Gastrocnemius medialis (tissue), 4 donors: Measurements from ENCODE around the gene NAPEPLD. TPM values are rescaled to one million over a fixed set of nuclear protein-coding genes. Genes with fewer than 3 reads are reported as not detected.

Experiments
- ATAC-seq, 2 donors: fragments of 150-250 bp; one replicate each; pipeline ENCODE4 v1.9.1; 2016
- DNase-seq, 2 donors: peaks; one replicate each; pipeline ENCODE4 v3.0.0-alpha.2; 2019
- H3K27ac ChIP-seq, 4 donors: fragments of 200-600 bp; sonication (generic); 1 replicate in 1 of 4; 2 replicates in 3 of 4; pipeline ENCODE4 v1.5.1; 2016 to 2018; ENCODE audit warnings: mild to moderate bottlenecking in 2 of 4, moderate library complexity in 1 of 4
- H3K27me3 ChIP-seq, 3 donors: fragments of 200-600 bp; sonication (generic) in 2 of 3; 1 replicate in 1 of 3; 2 replicates in 2 of 3; pipeline versions ENCODE4 v1.5.1 to v1.6.0; 2016 to 2019; ENCODE audit warnings: mild to moderate bottlenecking in 1 of 3, moderate library complexity in 1 of 3
- H3K36me3 ChIP-seq, 2 donors: fragments of 200-600 bp; sonication (generic) in 1 of 2; one replicate each; pipeline ENCODE4 v1.5.1; 2017 to 2018
- H3K4me1 ChIP-seq, 2 donors: fragments of 200-600 bp; sonication (generic) in 1 of 2; one replicate each; pipeline ENCODE4 v1.5.1; 2016 to 2017; ENCODE audit warnings: mild to moderate bottlenecking in 2 of 2
- H3K4me3 ChIP-seq, 4 donors: fragments of 200-600 bp; sonication (generic) in 3 of 4; 1 replicate in 1 of 4; 2 replicates in 3 of 4; pipeline ENCODE4 v1.5.1; 2016 to 2019; ENCODE audit warnings: mild to moderate bottlenecking in 2 of 4
- H3K9me3 ChIP-seq, 3 donors: fragments of 200-600 bp; sonication (generic) in 2 of 3; 1 replicate in 1 of 3; 2 replicates in 2 of 3; pipeline ENCODE4 v1.5.1; 2016 to 2019
- CTCF ChIP-seq, 5 experiments: fragments of 450-650 bp in 3 of 5; fragments of 200-600 bp in 2 of 5; sonication (generic) in 2 of 5; IDR thresholded peaks in 4 of 5; conservative IDR thresholded peaks in 1 of 5; 1 replicate in 4 of 5; 2 replicates in 1 of 5; pipeline ENCODE4 v1.5.1; 2016 to 2019; ENCODE audit warnings: antibody characterized with exemption in 5 of 5, mild to moderate bottlenecking in 3 of 5, moderate library complexity in 3 of 5
- POLR2A ChIP-seq, 2 donors: fragments of 450-650 bp; IDR thresholded peaks; one replicate each; pipeline ENCODE4 v1.6.1; 2017; ENCODE audit warnings: antibody characterized with exemption in 2 of 2, mild to moderate bottlenecking in 2 of 2, moderate library complexity in 2 of 2
- in situ Hi-C, 4 donors: fragments of 200-750 bp; cut with MboI; loops; one replicate each; pipeline versions ENCODE4 v1.15.0 to v1.8.0; 2017; ENCODE audit warnings: low sequenced_read_pairs in 4 of 4
- intact Hi-C: fragments of 100-400 bp; cut with DNase I; formaldehyde crosslinking; loops from one replicate; pipeline ENCODE4 v1.15.1; 2023; ENCODE audit warnings: low total_unique reads
- total RNA-seq, 4 donors: library from RNA; depleted of rRNA; stranded (reverse); fragments of >200 nt; gene quantifications; one replicate each; pipeline versions ENCODE4 v1.1.0 to v1.2.3, GENCODE V29; 2016

The NAPEPLD gene
- total RNA-seq, 4 donors from 2014 or later = 2.3 to 5.7 (median 4.0) TPM

DNA sequence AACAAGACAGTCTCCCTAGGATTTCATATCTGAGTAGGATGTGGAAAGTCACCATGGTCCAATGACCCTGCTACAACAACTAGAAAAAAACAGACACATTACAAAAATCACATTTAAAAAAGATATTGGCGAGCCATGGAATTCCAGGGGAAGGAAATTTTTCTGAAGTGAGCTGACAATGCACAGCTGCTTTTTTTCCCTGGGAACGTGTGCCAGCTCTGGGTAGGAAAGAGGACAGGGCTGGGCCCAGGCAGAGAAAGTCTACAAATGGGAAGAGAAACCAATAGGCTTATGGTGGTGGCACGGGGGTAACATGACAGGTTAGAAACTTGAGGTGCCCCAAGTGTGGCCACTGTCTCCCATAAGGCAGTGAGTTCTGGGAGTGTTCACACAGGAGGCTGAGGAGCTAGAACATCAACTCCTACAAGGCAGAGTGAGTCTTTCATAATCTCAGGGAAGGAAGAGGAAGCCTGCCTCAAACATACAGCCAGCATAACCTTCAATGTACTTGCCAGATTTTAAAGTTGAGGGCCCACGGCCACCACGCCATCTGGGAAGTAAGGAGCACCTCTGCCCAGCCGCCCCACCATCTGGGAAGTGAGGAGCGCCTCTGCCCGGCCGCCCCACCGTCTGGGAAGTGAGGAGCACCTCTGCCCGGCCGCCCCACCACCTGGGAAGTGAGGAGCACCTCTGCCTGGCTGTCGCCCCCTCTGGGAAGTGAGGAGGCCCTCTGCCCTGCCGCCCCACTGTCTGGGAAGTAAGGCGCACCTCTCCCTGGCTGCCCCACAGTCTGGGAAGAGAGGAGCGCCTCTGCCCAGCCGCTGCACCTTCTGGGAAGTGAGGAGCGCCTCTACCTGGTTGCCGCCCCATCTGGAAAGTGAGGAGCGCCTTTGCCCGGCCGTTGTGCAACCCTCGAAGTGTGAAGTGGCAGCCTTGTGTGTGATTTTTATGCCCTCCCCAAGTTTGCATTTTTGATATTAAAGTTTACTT lies 80.2 kb downstream of the NAPEPLD start:
- H3K4me3 ChIP-seq = no peak overlapping the region
- in situ Hi-C loops (loop anchor here in 3 of 4 donors (25.0 kb wide), 1 partner anchor 306 kb away; no protein-coding TSS in a partner anchor), intact Hi-C loops (no loop called here)
- no peaks in the 10 kb centered on the region for H3K36me3 ChIP-seq
- ATAC-seq (no peak), DNase-seq (no peak)
- H3K4me1 ChIP-seq = peaks cover 0 to 1% of the 10 kb centered on the region in 2 donors
- no peaks in the 10 kb centered on the region for H3K27me3 ChIP-seq
- no peak for TF ChIP-seq POLR2A (IDR thresholded peaks at IDR 0.05)
- no peak for TF ChIP-seq CTCF (IDR thresholded peaks at IDR 0.05 in 4 of 5, conservative IDR thresholded peaks at IDR 0.05 in 1 of 5)
- H3K27ac ChIP-seq = no peak overlapping the region
- no peaks in the 10 kb centered on the region for H3K9me3 ChIP-seq

GRCh38 chr7:103065667-103066066 lies 83.2 kb downstream of the NAPEPLD start:
- Histone ChIP-seq H3K4me3 (no peak overlapping the region), H3K9me3 (no peaks in the 10 kb centered on the region), H3K4me1 (no peaks in the 10 kb centered on the region), H3K36me3 (no peaks in the 10 kb centered on the region), H3K27me3 (no peaks in the 10 kb centered on the region), H3K27ac (no peak overlapping the region)
- TF ChIP-seq CTCF (IDR thresholded peaks at IDR 0.05 in 4 of 5, conservative IDR thresholded peaks at IDR 0.05 in 1 of 5) (peak in 2 of 5 experiments; percentile 26 to 47), POLR2A (IDR thresholded peaks at IDR 0.05) (no peak)
- in situ Hi-C loops (loop anchor here in 3 of 4 donors (25.0 kb wide), 1 partner anchor 303 kb away; no protein-coding TSS in a partner anchor), intact Hi-C loops (no loop called here)
- DNase-seq (no peak), ATAC-seq (no peak)

- in situ Hi-C loops = loop anchor here in 3 of 4 donors (25.0 kb wide), 1 partner anchor 302 kb away; no protein-coding TSS in a partner anchor
- no peak for ATAC-seq
- Histone ChIP-seq H3K36me3 (no peaks in the 10 kb centered on the region), H3K4me3 (no peak overlapping the region), H3K4me1 (no peaks in the 10 kb centered on the region), H3K9me3 (no peaks in the 10 kb centered on the region), H3K27ac (no peak overlapping the region), H3K27me3 (no peaks in the 10 kb centered on the region)
- TF ChIP-seq CTCF (IDR thresholded peaks at IDR 0.05 in 4 of 5, conservative IDR thresholded peaks at IDR 0.05 in 1 of 5) = no peak
- no peak for TF ChIP-seq POLR2A (IDR thresholded peaks at IDR 0.05)
- no peak for DNase-seq
- intact Hi-C loops = loop anchor here (5.0 kb wide), 1 partner anchor 307 kb away; no protein-coding TSS in a partner anchor
These were observed 85.0 kb downstream of the NAPEPLD start for GRCh38 chr7:103063895-103064294.

GRCh38 chr7:103059471-103059870 lies 89.4 kb downstream of the NAPEPLD start:
- H3K4me3 ChIP-seq = no peak overlapping the region
- no peaks in the 10 kb centered on the region for H3K36me3 ChIP-seq
- no peak for ATAC-seq
- TF ChIP-seq POLR2A (IDR thresholded peaks at IDR 0.05) = no peak
- TF ChIP-seq CTCF (IDR thresholded peaks at IDR 0.05 in 4 of 5, conservative IDR thresholded peaks at IDR 0.05 in 1 of 5) = no peak
- no peaks in the 10 kb centered on the region for H3K4me1 ChIP-seq
- intact Hi-C loops = no loop called here
- H3K27me3 ChIP-seq = no peaks in the 10 kb centered on the region
- in situ Hi-C loops = loop anchor here in 3 of 4 donors (25.0 kb wide), 1 partner anchor 297 kb away; no protein-coding TSS in a partner anchor
- DNase-seq = no peak
- no peaks in the 10 kb centered on the region for H3K9me3 ChIP-seq
- H3K27ac ChIP-seq = no peak overlapping the region
